GM19351 (cell line): ENCODE data around the gene MRFAP1.
A peak's percentile ranks its signal among the peaks of the same experiment; 100 is the strongest.
"Not testable (repeated sequence)": the region's sequence is repeated elsewhere in the genome, so short reads cannot be mapped to it uniquely, and the experiment has no call there.

ENCODE experiments used
- ATAC-seq: cut with Tn5 transposase; IDR thresholded peaks from one replicate; pipeline ENCODE4 v1.9.1; 2021; ENCODE audit warnings: mild to moderate bottlenecking, moderate library complexity; ENCODE audit not compliant: unreplicated experiment

Gene MRFAP1

DNA sequence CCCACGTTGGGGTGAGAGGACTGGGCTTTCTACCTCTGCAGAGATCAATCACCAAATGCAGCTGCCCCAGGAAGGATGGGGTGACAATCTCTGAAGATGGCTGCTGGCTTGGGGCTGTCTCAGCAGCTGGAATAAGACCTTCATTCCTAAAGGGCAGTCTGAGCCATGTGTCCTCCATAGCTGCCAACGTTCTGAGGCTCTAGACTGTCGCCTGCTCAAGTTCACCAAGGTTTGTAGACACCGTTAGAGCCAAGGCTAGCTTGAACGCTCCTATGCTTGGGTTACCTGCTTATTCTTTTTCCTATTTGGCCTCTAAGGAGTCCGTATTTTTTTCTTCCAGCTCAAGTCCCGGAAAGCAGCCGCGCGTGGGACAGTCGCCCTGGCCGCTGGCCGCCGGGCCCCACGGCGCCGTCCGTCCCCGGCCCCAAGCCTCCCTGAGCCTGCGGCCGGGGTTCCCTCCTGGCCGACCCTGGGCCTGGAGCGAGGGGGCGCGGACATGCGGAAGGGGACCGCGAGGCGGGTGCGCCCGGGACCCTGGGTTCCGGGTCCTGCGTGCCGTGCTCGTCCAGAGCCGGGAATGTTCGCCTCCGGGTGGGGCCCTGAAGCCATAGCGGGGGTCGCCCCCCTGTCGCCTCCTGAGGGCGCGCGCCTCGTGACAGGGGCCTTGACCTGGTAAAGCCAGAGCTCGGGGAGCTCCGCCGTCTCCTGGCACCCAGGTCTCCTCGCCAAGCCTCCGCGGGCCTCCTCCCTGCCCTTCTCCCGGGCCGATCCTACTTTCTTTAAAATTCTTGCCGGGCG lies 23.3 kb downstream of the MRFAP1 start:
- no peak for ATAC-seq

DNA sequence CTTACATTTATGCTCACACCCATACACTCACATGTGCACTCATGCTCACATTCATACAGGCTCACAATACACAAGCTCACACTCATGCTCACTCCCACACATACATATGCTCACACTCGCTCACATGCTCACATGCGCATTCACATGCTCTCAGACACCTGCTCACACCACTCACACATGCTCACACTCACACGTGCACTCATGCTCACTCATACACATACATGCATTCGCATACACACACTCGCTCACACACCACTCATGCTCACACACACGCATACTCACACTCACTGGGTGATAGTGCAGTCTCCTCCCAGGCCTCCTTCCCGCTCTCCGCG lies 24.8 kb downstream of the MRFAP1 start:
- no peak for ATAC-seq

GRCh38 chr4:6668391-6668790 lies 27.9 kb downstream of the MRFAP1 start:
- no peak for ATAC-seq

GRCh38 chr4:6671648-6672047 lies 31.2 kb downstream of the MRFAP1 start:
- ATAC-seq, result no peak

- ATAC-seq, result no peak
Observed at GRCh38 chr4:6672131-6672530, 31.6 kb downstream of the MRFAP1 start.

- not testable (repeated sequence) for ATAC-seq
Observed at GRCh38 chr4:6672541-6673190, 32.2 kb downstream of the MRFAP1 start.

DNA sequence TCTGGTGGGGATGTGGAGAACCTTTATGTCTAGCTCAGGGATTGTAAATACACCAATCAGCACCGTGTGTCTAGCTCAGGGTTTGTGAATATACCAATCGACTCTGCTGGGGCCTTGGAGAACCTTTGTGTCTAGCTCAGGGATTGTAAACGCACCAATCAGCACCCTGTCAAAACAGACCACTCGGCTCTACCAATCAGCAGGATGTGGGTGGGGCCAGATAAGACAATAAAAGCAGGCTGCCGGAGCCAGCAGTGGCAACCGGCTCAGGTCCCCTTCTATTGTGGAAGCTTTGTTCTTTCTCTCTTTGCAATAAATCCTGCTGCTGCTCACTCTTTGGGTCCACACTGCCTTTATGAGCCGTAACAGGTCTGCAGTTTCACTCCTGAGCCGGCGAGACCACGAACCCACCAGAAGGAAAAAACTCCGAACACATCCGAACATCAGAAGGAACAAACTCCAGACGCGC lies 32.7 kb downstream of the MRFAP1 start:
- ATAC-seq, result not testable (repeated sequence)

GRCh38 chr4:6673660-6674499 lies 33.4 kb downstream of the MRFAP1 start:
- ATAC-seq, result peak; percentile 75

DNA sequence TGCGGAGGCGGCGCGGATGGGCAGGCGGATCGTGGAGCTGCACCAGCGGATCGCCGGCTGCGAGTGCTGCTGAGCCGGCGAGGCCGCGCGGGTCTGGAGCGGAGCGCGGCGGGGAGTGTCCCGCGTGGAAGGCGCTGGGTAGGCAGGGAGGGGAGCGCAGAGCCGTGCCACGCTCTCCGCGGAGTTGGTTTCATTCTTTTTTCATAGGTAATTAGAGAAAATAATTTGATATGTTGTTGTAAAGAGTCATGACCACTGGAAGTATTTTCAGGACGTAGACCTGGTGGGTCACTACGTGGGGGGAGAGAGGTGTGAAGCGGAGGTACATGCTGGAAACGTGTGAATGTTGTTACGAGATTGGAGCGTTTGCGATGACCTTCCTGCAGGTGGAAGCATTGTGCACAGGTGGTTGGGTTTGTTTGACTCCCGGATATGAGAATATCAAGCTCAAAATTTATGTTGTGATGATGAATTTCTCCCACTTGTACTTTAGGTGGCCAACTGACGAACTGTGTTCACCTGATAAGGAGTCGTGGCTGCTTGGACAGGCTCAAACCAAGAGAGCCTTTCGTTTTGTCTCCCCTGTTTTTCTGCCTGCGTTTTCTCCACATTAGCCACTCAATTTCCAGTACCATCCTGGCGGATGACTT lies 34.1 kb downstream of the MRFAP1 start:
- ATAC-seq, result peak; percentile 46

GRCh38 chr4:6676722-6677558 lies 36.5 kb downstream of the MRFAP1 start:
- ATAC-seq, result no peak

GRCh38 chr4:6680372-6681034 lies 40.0 kb downstream of the MRFAP1 start:
- no peak for ATAC-seq

GRCh38 chr4:6681191-6681590 lies 40.7 kb downstream of the MRFAP1 start:
- no peak for ATAC-seq

DNA sequence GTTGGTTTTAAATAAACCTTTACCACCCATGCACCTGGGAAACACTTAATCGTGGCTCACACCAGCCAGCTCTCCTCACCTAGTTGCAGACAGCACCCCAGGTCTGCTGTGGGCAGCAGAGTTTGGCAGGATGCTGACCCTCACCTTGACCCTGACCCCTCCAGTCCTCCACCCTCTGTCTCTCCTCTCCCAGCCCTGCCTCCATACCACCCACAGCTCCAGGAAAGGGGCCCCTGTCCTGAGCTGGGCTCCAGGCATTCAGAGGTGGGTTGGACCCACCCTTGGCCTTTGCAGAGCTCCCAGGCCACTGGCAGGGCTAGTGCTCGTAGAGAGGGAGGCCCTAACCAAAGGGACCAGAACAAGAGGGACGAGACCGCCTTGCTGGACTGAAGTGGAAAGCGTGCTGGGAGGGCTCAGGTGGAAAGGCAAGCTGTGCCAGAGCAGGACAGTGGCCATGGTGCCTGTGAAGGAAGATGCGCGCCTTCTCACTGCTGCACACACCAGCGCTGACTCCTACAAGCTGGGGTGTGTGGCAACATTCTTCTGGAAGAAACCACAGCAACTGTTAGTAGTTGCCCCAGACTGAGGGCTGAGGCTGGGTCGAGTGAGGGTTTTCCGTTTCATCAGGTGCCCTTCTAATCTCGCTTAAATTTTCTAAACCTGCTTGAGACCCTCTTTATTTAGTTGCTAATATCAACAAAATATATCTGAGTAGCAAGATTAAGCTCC lies 42.5 kb downstream of the MRFAP1 start:
- no peak for ATAC-seq

DNA sequence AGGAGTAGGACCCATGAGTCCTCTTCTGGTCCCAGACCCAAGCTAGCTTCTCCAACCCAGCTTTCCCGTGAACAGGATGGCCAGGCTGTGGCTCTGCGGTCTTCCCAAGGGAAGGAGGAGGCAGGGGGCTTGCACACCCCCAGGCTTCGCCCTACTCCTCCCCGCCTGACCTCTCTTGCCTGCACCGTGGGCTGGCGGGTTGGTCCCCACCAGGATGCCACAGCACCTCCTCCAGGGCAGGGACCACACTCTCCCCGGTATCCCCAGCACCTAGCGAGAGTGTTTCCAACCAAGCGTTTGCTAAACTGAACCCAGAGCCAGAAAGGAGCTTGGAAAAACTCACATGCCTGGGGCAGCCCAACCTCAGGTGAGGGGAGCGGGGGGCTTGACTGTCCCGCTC lies 44.2 kb downstream of the MRFAP1 start:
- ATAC-seq, result no peak

DNA sequence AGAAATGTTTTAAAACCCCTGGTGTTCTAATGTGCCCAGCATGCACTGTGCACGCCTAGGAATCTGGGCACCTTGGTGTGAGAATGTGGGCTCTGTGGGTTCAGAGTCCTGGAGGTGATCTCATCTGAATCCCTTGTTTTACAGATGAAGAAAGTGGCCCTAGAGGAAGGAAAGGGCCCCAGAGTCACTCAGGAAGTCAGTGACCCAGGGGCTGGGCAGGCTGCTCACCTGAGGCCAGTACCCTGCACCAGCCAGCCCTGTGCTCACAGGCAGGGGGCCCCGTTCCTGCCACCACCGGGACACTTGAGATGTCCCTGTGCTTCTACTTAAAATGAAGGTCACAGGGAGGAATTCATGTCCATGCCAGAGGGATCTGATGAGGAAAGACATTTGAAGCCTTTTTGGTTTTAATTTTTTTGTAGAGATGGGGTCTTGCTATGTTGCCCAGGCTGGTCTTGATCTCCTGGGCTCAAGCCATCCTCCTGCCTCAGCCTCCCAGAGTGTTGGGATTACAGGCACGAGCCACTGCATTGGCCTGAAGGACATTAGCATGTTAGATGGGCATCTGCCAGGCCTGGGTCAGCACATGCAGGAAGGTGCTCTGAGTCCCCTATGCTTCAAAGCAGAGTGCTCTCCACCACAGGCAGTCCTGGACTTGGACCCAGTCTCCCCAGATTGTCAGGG lies 45.8 kb downstream of the MRFAP1 start:
- ATAC-seq, result no peak

DNA sequence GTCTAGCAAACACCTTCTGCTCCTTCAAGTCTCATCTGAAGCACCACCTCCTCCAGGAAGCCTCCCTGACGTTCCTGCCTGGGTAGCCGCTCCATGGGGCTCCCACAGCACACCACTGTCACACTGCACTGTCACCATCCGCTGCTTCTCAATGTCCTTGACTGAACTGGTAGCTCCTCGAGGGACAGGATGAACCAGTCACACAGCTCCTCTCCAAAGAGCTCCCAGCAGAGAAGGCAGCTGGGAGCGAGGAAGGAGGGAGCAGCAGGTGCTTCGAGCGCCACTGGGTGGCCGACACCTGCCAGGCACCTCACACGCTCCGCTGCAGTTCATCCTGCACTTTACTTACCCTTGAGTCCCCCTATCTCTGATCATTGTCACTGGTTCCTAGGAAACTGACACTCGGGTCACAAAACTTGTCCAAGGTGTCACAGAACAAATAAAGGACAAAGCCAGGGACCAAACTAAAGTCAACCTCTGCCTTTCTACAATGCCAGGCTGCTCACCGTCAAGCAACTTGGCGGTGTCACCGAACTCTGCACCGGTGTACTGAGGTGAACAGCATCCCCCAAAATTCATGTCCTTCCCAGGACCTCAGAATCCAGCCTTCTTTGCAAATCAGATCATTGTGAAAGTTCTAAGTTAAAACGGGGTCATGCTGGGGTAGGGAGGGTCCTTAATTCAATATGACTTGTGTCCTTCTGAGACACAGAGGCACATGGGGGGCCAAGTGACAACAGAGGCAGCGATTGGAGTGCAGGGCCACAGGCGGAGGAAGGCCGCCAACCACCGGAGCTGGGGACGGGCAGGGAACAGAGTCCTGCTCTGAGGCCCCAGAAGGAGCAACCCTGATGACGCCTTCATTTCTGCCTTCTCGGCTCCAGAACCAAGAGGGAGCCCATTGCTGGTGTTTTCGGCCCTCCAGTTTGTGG lies 47.7 kb downstream of the MRFAP1 start:
- ATAC-seq, result no peak

DNA sequence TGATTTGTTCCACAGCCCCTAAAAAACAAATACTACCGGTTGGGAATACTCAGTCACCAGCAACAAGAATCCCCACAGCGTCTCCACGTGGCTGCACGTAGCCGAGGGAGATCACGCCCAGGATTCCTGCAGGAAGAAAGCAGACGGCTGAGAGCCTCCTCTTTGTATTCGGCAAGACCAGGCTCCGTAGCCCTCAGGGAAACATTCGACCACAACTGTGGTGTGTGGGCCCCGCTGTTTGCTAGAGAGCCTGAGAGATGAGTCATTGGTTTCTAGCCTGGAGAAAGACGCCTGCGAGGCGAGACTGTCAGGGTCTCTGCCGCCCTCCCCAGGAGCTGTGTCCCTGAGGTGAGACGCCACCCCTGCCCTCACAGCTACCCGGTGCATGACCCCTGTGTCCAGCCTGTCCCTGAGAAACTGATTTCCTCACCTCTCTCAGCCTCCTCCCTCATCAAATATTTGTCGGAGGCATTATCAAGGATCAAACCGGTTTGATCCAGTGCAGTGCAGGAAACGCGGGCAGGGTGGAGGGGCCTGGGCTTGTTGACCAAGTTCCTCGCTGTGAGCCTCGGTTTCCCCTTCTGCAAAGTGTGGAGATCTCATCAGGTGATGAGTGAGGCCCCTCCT lies 48.5 kb downstream of the MRFAP1 start:
- peak; percentile 98 for ATAC-seq
